Epithelial cell of esophagus (primary cell): Measurements from ENCODE around the gene RHOB.

Experiments used
- DNase-seq: peaks from one replicate; pipeline ENCODE4 v3.0.0; 2010; ENCODE audit warnings: low read depth
- H3K4me3 ChIP-seq: 2 replicates; pipeline ENCODE4 v1.5.1; 2011; ENCODE audit warnings: mild to moderate bottlenecking, low read length, control low read depth
- TF ChIP-seq, protein P1 (sequence below): IDR thresholded peaks from 2 replicates; pipeline ENCODE4 v1.5.1; 2011; ENCODE audit warnings: low read depth, mild to moderate bottlenecking, low read length, control low read depth, inconsistent platforms; ENCODE audit not compliant: insufficient read depth; ENCODE audit errors: missing control alignments

RHOB gene

DNA sequence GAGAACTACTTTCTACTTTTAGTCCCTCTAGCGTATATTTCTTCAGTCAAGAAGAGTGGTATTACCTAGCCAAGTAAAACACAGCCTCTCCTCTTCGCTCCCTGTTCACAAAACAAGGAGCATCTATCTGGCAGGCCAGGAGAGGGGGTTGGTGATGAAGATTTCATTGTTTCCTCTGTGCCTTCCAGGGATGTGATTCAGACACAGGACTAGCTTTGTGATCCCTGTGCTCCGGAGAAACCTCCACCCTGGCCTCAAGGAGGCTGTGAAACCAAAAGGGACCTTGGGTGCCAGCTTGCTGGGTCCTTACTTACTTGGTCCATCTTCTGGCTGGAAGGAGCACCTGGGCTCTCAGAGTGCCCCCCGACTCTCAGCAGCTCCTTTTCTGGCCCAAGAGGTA, 5.7 kb downstream of the RHOB start:
- DNase-seq, result peak; percentile 84
- TF ChIP-seq, protein P1, sequence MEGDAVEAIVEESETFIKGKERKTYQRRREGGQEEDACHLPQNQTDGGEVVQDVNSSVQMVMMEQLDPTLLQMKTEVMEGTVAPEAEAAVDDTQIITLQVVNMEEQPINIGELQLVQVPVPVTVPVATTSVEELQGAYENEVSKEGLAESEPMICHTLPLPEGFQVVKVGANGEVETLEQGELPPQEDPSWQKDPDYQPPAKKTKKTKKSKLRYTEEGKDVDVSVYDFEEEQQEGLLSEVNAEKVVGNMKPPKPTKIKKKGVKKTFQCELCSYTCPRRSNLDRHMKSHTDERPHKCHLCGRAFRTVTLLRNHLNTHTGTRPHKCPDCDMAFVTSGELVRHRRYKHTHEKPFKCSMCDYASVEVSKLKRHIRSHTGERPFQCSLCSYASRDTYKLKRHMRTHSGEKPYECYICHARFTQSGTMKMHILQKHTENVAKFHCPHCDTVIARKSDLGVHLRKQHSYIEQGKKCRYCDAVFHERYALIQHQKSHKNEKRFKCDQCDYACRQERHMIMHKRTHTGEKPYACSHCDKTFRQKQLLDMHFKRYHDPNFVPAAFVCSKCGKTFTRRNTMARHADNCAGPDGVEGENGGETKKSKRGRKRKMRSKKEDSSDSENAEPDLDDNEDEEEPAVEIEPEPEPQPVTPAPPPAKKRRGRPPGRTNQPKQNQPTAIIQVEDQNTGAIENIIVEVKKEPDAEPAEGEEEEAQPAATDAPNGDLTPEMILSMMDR, result peak; percentile 61
- H3K4me3 ChIP-seq, result no peak overlapping the region

DNA sequence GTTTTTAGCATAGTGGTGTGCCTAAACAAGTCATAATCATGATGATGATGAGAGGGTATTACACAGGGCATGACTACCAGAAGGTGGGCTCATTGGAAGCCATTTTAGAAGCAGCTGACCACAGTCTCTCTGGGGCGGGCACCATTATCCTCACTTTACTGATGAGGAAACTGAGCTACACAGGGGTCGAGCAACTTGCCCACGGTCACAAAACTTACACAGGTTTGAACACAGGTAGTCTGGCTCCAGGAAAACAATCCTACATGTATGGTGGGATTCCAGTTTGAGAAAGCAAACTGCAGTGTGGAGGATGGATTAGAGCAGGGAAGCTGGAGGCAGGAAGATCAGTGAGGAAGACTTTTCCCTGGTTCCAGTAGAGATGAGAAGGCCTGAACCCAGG, 6.2 kb downstream of the RHOB start:
- TF ChIP-seq, protein P1, result no peak
- no peak overlapping the region for H3K4me3 ChIP-seq
- no peak for DNase-seq

DNA sequence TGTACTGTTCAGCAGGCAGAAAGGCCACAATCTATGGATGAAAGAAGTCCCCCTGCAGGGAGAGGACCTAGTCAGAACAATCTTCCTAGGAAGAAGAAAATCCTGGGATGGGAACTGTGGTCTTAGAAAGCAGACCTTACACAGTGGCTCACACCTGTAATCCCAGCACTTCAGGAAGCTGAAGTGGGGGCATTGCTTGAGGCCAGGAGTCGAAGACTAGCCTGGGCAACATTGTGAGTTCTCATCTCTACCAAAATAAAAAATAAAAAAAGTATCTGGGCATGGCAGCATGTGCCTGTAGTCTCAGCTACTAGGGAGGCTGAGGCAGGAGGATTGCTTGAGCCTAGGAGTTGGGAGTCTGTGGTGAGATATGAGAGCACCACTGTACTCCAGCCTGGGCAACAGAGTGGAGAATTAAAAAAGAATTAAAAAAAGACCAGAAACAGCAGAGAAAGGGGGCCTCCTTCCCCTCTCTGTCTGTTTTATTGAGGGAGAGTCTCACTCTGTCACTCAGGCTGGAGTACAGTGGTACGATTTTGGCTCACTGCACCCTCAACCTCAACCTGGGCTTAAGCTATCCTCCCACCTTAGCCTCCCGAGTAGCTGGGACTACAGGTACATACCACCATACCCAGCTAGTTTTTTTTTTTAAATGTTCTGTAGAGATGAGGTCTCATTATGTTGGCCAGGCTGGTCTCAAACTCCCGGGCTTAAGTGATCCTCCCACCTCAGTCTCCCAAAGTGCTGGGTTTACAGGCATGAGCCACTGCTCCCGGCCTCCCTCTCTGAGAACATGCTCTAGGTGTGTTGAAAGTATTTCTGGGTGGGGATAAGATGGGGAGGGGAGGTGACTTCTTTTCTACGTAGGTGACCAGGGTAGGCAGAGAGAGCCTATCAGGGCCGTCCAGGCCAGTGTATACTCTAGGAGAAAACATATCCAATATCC, 7.4 kb downstream of the RHOB start:
- no peak for DNase-seq
- TF ChIP-seq, protein P1, result no peak
- no peak overlapping the region for H3K4me3 ChIP-seq

DNA sequence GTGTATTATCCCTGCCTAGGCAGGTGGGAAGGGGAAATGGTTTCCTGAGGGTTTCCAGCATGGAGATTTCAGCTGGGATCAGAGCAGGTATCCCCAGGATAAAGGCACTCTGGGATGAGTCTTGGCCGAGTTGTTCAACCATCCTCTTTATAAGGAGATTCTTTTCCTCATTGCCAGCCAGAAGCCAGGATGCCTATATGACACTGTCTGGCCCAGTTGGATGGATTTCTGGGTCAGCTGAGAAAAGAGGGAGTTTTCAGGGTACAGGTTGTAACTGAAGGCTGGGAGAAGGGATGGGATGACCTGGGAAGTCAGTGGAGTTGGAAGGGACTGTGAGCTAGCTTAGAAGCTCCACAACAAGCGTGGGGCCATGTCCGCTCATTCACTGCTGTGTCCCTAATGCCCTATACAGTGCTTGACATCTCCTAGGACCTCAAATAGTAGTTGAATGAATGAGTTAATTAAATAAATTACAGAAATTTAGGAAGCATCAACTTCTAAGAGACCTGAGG, 8.3 kb downstream of the RHOB start:
- H3K4me3 ChIP-seq, result no peak overlapping the region
- TF ChIP-seq, protein P1, result no peak
- DNase-seq, result no peak

DNA sequence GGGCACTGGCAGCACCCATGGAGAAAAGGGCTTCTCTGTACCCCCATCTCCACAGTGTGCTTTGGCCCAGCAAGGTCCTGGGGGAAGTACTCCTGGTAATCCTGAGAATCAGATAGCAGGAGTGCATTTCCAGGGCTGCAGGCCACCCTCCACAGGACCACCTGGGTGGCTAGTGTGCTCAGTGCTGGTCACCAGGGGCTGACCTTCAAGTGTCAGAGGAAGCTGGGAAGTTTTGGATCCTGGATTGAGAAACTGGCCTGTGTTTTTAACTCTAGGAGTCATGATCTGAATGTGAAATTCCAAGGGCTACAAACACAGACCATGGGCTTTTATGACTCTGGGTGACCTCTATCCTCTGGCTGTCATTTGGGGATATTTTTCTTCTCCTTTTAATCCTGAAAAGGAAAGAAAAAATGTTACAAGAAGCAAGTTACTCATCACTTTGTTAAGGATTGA, 9.3 kb downstream of the RHOB start:
- no peak for DNase-seq
- no peak overlapping the region for H3K4me3 ChIP-seq
- TF ChIP-seq, protein P1, result no peak

DNA sequence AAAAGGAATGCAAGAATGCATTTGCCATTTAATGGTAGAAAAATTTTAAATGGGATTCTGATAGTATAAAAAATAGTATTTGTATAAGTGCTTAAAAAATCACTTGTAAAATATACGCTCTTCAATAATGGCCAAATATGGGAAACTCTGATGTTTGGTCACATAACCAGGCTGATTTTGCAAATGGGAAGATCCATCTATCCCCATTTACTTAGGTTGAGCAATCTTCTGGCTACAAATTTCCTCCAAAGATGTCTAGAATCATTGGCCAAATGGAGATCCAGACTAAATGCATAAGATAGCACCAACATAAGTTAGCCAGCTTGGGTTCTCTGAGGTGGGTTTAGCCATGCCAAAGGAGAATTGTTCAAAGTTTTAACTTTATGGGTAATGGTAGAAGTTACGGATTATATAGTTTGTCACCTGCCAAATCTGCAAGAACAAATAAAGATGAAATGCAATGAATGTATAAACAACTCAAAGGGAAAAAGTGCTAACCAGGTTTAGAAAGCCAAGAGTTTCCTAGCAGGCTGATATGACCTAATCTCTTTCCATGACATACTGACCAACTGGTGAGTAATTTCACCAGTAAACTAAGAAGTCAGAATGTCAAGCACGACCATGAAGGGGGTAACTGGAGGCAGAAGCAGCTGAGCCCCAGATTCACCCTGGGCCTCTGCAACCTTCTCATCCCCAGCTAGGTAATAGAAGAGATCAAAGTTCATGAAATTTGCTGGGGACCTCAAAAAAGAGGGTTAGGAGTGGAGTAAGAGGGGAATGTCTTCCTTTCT, 10.0 kb downstream of the RHOB start:
- H3K4me3 ChIP-seq, result no peak overlapping the region
- no peak for DNase-seq
- TF ChIP-seq, protein P1, result no peak
